NCI-H2081 treated with DMSO at 0.1 percent for 48 hours (cell line): Measurements from ENCODE around the gene SLC6A20.

Experiments
- DNase-seq: peaks from one replicate; lab custom pipeline; 2025; lab: John Stamatoyannopoulos, UW

The SLC6A20 gene

GRCh38 chr3:45795882-45796765 lies at the start of gene SLC6A20:
Gene SLC6A20 (minus strand): TSS chr3:45796536. CDS start chr3:45796419, 117 bp downstream.
- no peak for DNase-seq

GRCh38 chr3:45844616-45845015 lies 48.3 kb upstream of the SLC6A20 start:
- DNase-seq, result no peak

GRCh38 chr3:45842851-45843625 lies 46.7 kb upstream of the SLC6A20 start:
- no peak for DNase-seq

GRCh38 chr3:45841757-45842491 lies 45.6 kb upstream of the SLC6A20 start, which contains the start of gene LZTFL1:
Gene LZTFL1 (minus strand): TSS chr3:45842119. CDS start chr3:45841991, 128 bp downstream.
- peak; percentile 29 for DNase-seq

GRCh38 chr3:45841420-45841756 lies 45.1 kb upstream of the SLC6A20 start:
- DNase-seq, result no peak

GRCh38 chr3:45838466-45838865 lies 42.1 kb upstream of the SLC6A20 start:
- DNase-seq, result no peak

- DNase-seq, result no peak
Observed at GRCh38 chr3:45832699-45833098, 36.4 kb upstream of the SLC6A20 start.

- no peak for DNase-seq
Observed at GRCh38 chr3:45830121-45830520, 33.8 kb upstream of the SLC6A20 start.

GRCh38 chr3:45826908-45827307 lies 30.6 kb upstream of the SLC6A20 start:
- DNase-seq, result no peak

- no peak for DNase-seq
Observed at GRCh38 chr3:45826321-45826720, 30.0 kb upstream of the SLC6A20 start.

GRCh38 chr3:45821127-45821526 lies 24.8 kb upstream of the SLC6A20 start:
- DNase-seq, result no peak

GRCh38 chr3:45819543-45819942 lies 23.2 kb upstream of the SLC6A20 start:
- no peak for DNase-seq

- DNase-seq, result no peak
Observed at GRCh38 chr3:45817831-45818522, 21.6 kb upstream of the SLC6A20 start.

GRCh38 chr3:45816544-45816943 lies 20.2 kb upstream of the SLC6A20 start:
- no peak for DNase-seq

GRCh38 chr3:45814322-45814721 lies 18.0 kb upstream of the SLC6A20 start:
- DNase-seq, result no peak

- DNase-seq, result no peak
Observed at GRCh38 chr3:45807681-45808540, 11.6 kb upstream of the SLC6A20 start.

GRCh38 chr3:45807133-45807532 lies 10.8 kb upstream of the SLC6A20 start:
- DNase-seq, result no peak

GRCh38 chr3:45806072-45806471 lies 9.7 kb upstream of the SLC6A20 start:
- DNase-seq, result no peak

- DNase-seq, result no peak
Observed at GRCh38 chr3:45803252-45803935, 7.1 kb upstream of the SLC6A20 start.

GRCh38 chr3:45802146-45802545 lies 5.8 kb upstream of the SLC6A20 start:
- DNase-seq, result no peak
